K562 (cell line): ENCODE data around the gene PTGIR. TPM values are rescaled to one million over a fixed set of nuclear protein-coding genes. Genes with fewer than 3 reads are reported as not detected.

Experiments
- ATAC-seq: fragments of 200-7000 bp; cut with Tn5 transposase; 3 replicates; pipeline ENCODE4 v1.9.1; 2020; ENCODE audit warnings: moderate library complexity
- BruUV-seq: library from RNA; stranded (reverse); fragments of 400-500 nt; replicated peaks from 2 replicates; lab custom pipeline; 2021; lab: Mats Ljungman, UMichigan
- CTCF ChIA-PET: fragments of 300-600 bp; formaldehyde crosslinking; extraction: SDS; loops from one replicate; lab custom pipeline; 2021; ENCODE audit warnings: low intra/inter-chr PET ratio; lab: Yijun Ruan, JAX
- POLR2A ChIA-PET: fragments of 300-600, 350-650 bp; sonication (Branson Sonifier 250); formaldehyde crosslinking; extraction: SDS; loops from one replicate; lab custom pipeline; 2021; ENCODE audit warnings: antibody characterized with exemption, inconsistent platforms; lab: Yijun Ruan, JAX
- DNase-seq, 4 experiments: peaks; one replicate each; pipeline versions ENCODE4 v3.0.0 to v3.0.0-alpha.2; 2011 to 2018; ENCODE audit warnings: low spot score in 3 of 4, mixed read lengths in 3 of 4; ENCODE audit errors: extremely low read depth in 1 of 4
- FAIRE-seq: peaks from 2 replicates; lab custom pipeline; 2011; peaks lifted over from hg19 to GRCh38; lab: Jason Lieb, UNC
- H2AFZ ChIP-seq: 2 replicates; pipeline ENCODE4 v1.6.0; 2011; ENCODE audit warnings: low read depth, low read length, control low read depth, inconsistent platforms
- H3K27ac ChIP-seq: fragments of 200-600 bp; 3 replicates; pipeline ENCODE4 v1.8.0; 2011; ENCODE audit warnings: low read depth, mild to moderate bottlenecking, control low read depth, inconsistent platforms, low read length, moderate library complexity, mixed read lengths; ENCODE audit errors: extremely low read depth
- H3K27me3 ChIP-seq, 2 experiments: fragments of 300-600 bp in 1 of 2; 2 replicates in 1 of 2; 3 replicates in 1 of 2; pipeline versions ENCODE4 v1.6.0 to v1.8.0; 2011; ENCODE audit warnings: inconsistent platforms in 2 of 2, low read length in 2 of 2, mild to moderate bottlenecking in 1 of 2, mixed read lengths in 1 of 2, moderate library complexity in 1 of 2; ENCODE audit not compliant: control insufficient read depth in 2 of 2, insufficient read depth in 2 of 2
- H3K36me3 ChIP-seq: fragments of 300-600 bp; 3 replicates; pipeline ENCODE4 v1.8.0; 2011; ENCODE audit warnings: mild to moderate bottlenecking, low read length, inconsistent platforms; ENCODE audit not compliant: control insufficient read depth, insufficient read depth
- H3K4me1 ChIP-seq, 2 experiments: fragments of 200-600 bp in 1 of 2; replicated peaks in 1 of 2; 2 replicates in 1 of 2; 3 replicates in 1 of 2; pipeline versions ENCODE4 v1.5.1 to v1.8.0; 2011; ENCODE audit warnings: inconsistent platforms in 2 of 2, low read length in 2 of 2, mild to moderate bottlenecking in 1 of 2, mixed read lengths in 1 of 2, moderate library complexity in 1 of 2; ENCODE audit not compliant: control insufficient read depth in 2 of 2, insufficient read depth in 2 of 2
- H3K4me2 ChIP-seq: 2 replicates; pipeline ENCODE4 v1.6.1; 2011; ENCODE audit warnings: low read length, control low read depth, inconsistent platforms, mixed read lengths; ENCODE audit not compliant: insufficient read depth
- H3K4me3 ChIP-seq: fragments of 200-600 bp; sonication (generic), shearing (Covaris generic); 2 replicates; pipeline ENCODE4 v1.5.1; 2016; ENCODE audit warnings: control low read depth, inconsistent platforms
- H3K79me2 ChIP-seq: fragments of 200-600 bp; 3 replicates; pipeline ENCODE4 v1.8.0; 2011; ENCODE audit warnings: low read length, inconsistent platforms; ENCODE audit not compliant: control insufficient read depth, insufficient read depth
- H3K9ac ChIP-seq, 2 experiments: 2 replicates each; pipeline versions ENCODE4 v1.6.0 to v1.6.1; 2011; ENCODE audit warnings: low read depth in 2 of 2, low read length in 2 of 2, control low read depth in 1 of 2, inconsistent platforms in 1 of 2, mild to moderate bottlenecking in 1 of 2, mixed read lengths in 1 of 2; ENCODE audit not compliant: insufficient read depth in 1 of 2
- H3K9me1 ChIP-seq: one replicate; pipeline ENCODE4 v1.6.0; 2011; ENCODE audit warnings: inconsistent platforms, mild to moderate bottlenecking, low read length, moderate library complexity; ENCODE audit not compliant: control insufficient read depth, insufficient read depth
- H3K9me3 ChIP-seq: replicated peaks from 2 replicates; pipeline ENCODE4 v1.5.1; 2011; ENCODE audit warnings: low read depth, low read length, inconsistent platforms; ENCODE audit not compliant: control insufficient read depth, insufficient read depth
- H4K20me1 ChIP-seq: replicated peaks from 2 replicates; pipeline ENCODE4 v1.6.1; 2011; ENCODE audit warnings: low read length, inconsistent platforms, mixed read lengths; ENCODE audit not compliant: control insufficient read depth, insufficient read depth
- POLR2G ChIP-seq: fragments of 200-400 bp; formaldehyde crosslinking; IDR thresholded peaks from 2 replicates; pipeline ENCODE4 v1.6.1; 2017; ENCODE audit warnings: low read depth, mild to moderate bottlenecking, antibody characterized with exemption, low read length, moderate library complexity
- PTBP1 ChIP-seq: fragments of 200-400 bp; formaldehyde crosslinking; IDR thresholded peaks from 2 replicates; pipeline ENCODE4 v1.6.1; 2017; ENCODE audit warnings: low read depth, low read length
- SUPT5H ChIP-seq: fragments of 450-650 bp; IDR thresholded peaks from 2 replicates; pipeline ENCODE4 v1.6.1; 2016
- WGBS: fragments of 100-300 bp; shearing (Covaris generic); methylation state at CpG from one replicate; pipeline ENCODE4 v1.1.6; 2016; ENCODE audit warnings: low coverage, mixed read lengths; ENCODE audit not compliant: insufficient coverage; ENCODE audit errors: missing lambda C conversion rate; 5-methylcytosine and 5-hydroxymethylcytosine counted together
- in situ Hi-C: fragments of 300-500 bp; cut with MboI; formaldehyde crosslinking; loops from 4 replicates; pipeline ENCODE4 v1.15.0; 2018; ENCODE audit warnings: inconsistent platforms, mixed read lengths
- intact Hi-C: fragments of 100-400 bp; cut with micrococcal nuclease; formaldehyde crosslinking; loops from 2 replicates; pipeline ENCODE4 v1.14.2; 2022
- polyA plus RNA-seq, 8 experiments: library from polyadenylated mRNA; depleted of rRNA in 4 of 8; stranded (reverse) in 5 of 8; unstranded in 3 of 8; fragments of >200 nt; fragmentation: Nextera tagmentation in 2 of 8; fragmentation: Illumina TruSeq in 1 of 8; extraction: Ambion mirVana in 2 of 8; extraction: Trizol in 1 of 8; gene quantifications; 2 replicates each; pipeline versions ENCODE4 v1.2.1 to v1.2.3, GENCODE V29; 2011 to 2014; ENCODE audit warnings: inconsistent platforms in 1 of 8, missing spikeins in 1 of 8
- total RNA-seq, 7 experiments: library from RNA; depleted of rRNA in 6 of 7; stranded (reverse); fragments of >200 nt in 6 of 7; fragmentation: Illumina TruSeq in 2 of 7; extraction: Trizol in 2 of 7; gene quantifications; 2 replicates each; pipeline versions ENCODE4 v1.2.1 to v1.2.3, GENCODE V29; 2011 to 2021; ENCODE audit warnings: low replicate concordance in 1 of 7

Gene PTGIR
- total and polyA plus RNA-seq, 9 of the 15 experiments (the other 6 are each of a cell fraction or from before 2014, with no cell fraction given): 0.11 to 3.4 (median 1.1) TPM; not detected in 1

- peaks cover 0 to 20% of the 10 kb centered on the region in 2 experiments; a peak in 1 of 5 replicates for H3K4me1 ChIP-seq
- H3K9me1 ChIP-seq: no peaks in the 10 kb centered on the region
- no peak overlapping the region for H2AFZ ChIP-seq
- no peak overlapping the region for H3K4me3 ChIP-seq
- FAIRE-seq: no peak
- peak in 1 of 4 experiments; percentile 9 for DNase-seq
- ChIA-PET POLR2A (interaction anchor here (0.6 to 2.9 kb wide), 4 partner anchors 9 to 63 kb away, joined by 3 to 10 read pairs (median 6); partner anchors contain the start of gene DACT3), CTCF (no interaction called here)
- WGBS: 90% methylated on average over 22 of the region's 30 CpGs
- peaks cover 13% of the 10 kb centered on the region; the same call in 2 of the 3 replicates for H3K79me2 ChIP-seq
- BruUV-seq: TSS peak; percentile 69
- intact Hi-C loops: no loop called here
- peaks cover 59% of the 10 kb centered on the region; the same call in 2 of the 3 replicates for H3K36me3 ChIP-seq
- H3K9me3 ChIP-seq: no peaks in the 10 kb centered on the region
- no peaks in the 10 kb centered on the region for H3K27me3 ChIP-seq
- peak; percentile 31 for TF ChIP-seq POLR2G
- TF ChIP-seq PTBP1: no peak
- peak; percentile 26; the same call in 1 of the 2 replicates for TF ChIP-seq SUPT5H
- in situ Hi-C loops: loop anchor here (5.0 kb wide), 1 partner anchor 53 kb away; the partner anchor contains the start of gene DACT3
- no peak overlapping the region for H3K27ac ChIP-seq
- no peak overlapping the region for H3K4me2 ChIP-seq
- peaks cover 20% of the 10 kb centered on the region; the same call in 1 of the 2 replicates for H4K20me1 ChIP-seq
- H3K9ac ChIP-seq: no peak overlapping the region
- ATAC-seq: no peak
Observed at GRCh38 chr19:46609511-46610412, 15.1 kb downstream of the PTGIR start.
